HG02981 (cell line): ENCODE results near the gene CMTM6.

Experiments
- ATAC-seq: cut with Tn5 transposase; IDR thresholded peaks from one replicate; pipeline ENCODE4 v1.9.1; 2021; ENCODE audit warnings: mild to moderate bottlenecking, moderate library complexity; ENCODE audit not compliant: unreplicated experiment

The CMTM6 gene

GRCh38 chr3:32448686-32449474, 53.8 kb downstream of the CMTM6 start:
- ATAC-seq: no peak

GRCh38 chr3:32447865-32448400, 54.7 kb downstream of the CMTM6 start:
- ATAC-seq: no peak

- ATAC-seq: no peak
These were observed 59.2 kb downstream of the CMTM6 start for GRCh38 chr3:32443478-32443877.

- ATAC-seq: no peak
These were observed 59.9 kb downstream of the CMTM6 start for GRCh38 chr3:32442766-32443165.

- no peak for ATAC-seq
These were observed 61.9 kb downstream of the CMTM6 start for GRCh38 chr3:32440611-32441350.

- ATAC-seq: peak; percentile 20
These were observed 63.2 kb downstream of the CMTM6 start for GRCh38 chr3:32439421-32439820.

GRCh38 chr3:32438596-32439344, 63.9 kb downstream of the CMTM6 start:
- peak; percentile 81 for ATAC-seq

- ATAC-seq: no peak
These were observed 64.8 kb downstream of the CMTM6 start for GRCh38 chr3:32437896-32438295.

- peak; percentile 35 for ATAC-seq
These were observed 65.8 kb downstream of the CMTM6 start for GRCh38 chr3:32436816-32437189.

- ATAC-seq: no peak
These were observed 66.5 kb downstream of the CMTM6 start for GRCh38 chr3:32435911-32436815.

GRCh38 chr3:32434206-32434605, 68.4 kb downstream of the CMTM6 start:
- ATAC-seq: no peak

- peak; percentile 39 for ATAC-seq
These were observed 69.7 kb downstream of the CMTM6 start for GRCh38 chr3:32432711-32433530.

GRCh38 chr3:32432045-32432710, 70.5 kb downstream of the CMTM6 start:
- ATAC-seq: no peak

GRCh38 chr3:32431481-32431880, 71.2 kb downstream of the CMTM6 start:
- ATAC-seq: no peak
